A549 (cell line): ENCODE data around the gene PCDH18. TPM values are rescaled to one million over a fixed set of nuclear protein-coding genes. Genes with fewer than 3 reads are reported as not detected.

Experiments used
- ATAC-seq, 2 experiments: fragments of 200-7000 bp in 1 of 2; fragments of >200 bp in 1 of 2; cut with Nextera tagmentation in 1 of 2; cut with Tn5 transposase in 1 of 2; 3 replicates each; pipeline versions ENCODE4 v1.8.0 to v1.9.1; 2018 to 2020; ENCODE audit warnings: mild to moderate bottlenecking in 1 of 2, moderate library complexity in 1 of 2
- CTCF ChIA-PET: fragments of 300-600 bp; sonication (Branson Sonifier 250); formaldehyde crosslinking; extraction: SDS; loops from one replicate; lab custom pipeline; 2021; ENCODE audit warnings: antibody characterized with exemption, inconsistent platforms; lab: Yijun Ruan, JAX
- POLR2A ChIA-PET: fragments of 350-600 bp; formaldehyde crosslinking; extraction: SDS; loops from one replicate; lab custom pipeline; 2021; ENCODE audit warnings: antibody characterized with exemption, inconsistent platforms; lab: Yijun Ruan, JAX
- DNase-seq, 2 experiments: peaks; one replicate each; pipeline versions ENCODE4 v3.0.0 to v3.0.0-alpha.2; 2011 to 2016; ENCODE audit warnings: low read depth in 1 of 2, low spot score in 1 of 2
- FAIRE-seq: peaks from 2 replicates; lab custom pipeline; 2011; peaks lifted over from hg19 to GRCh38; lab: Jason Lieb, UNC
- H3K27ac ChIP-seq, 2 experiments: fragments of >200 bp; sonication (Bioruptor Twin); formaldehyde crosslinking; 3 replicates each; pipeline ENCODE4 v1.5.1; 2016 to 2017
- H3K4me1 ChIP-seq: fragments of >200 bp; sonication (Bioruptor Twin); formaldehyde crosslinking; 3 replicates; pipeline ENCODE4 v1.6.1; 2016
- H3K4me2 ChIP-seq: fragments of >200 bp; sonication (Bioruptor Twin); formaldehyde crosslinking; 3 replicates; pipeline ENCODE4 v1.6.1; 2016
- H3K4me3 ChIP-seq: fragments of >200 bp; sonication (Bioruptor Twin); formaldehyde crosslinking; 3 replicates; pipeline ENCODE4 v1.5.1; 2016
- H3K9me3 ChIP-seq: fragments of >200 bp; sonication (Bioruptor Twin); formaldehyde crosslinking; 3 replicates; pipeline ENCODE4 v1.6.1; 2016
- ATOH8 ChIP-seq: fragments of 250-450 bp; sonication (Bioruptor Pico); IDR thresholded peaks from 2 replicates; pipeline ENCODE4 v1.5.0; 2020; ENCODE audit warnings: low read depth, mild to moderate bottlenecking, moderate library complexity
- BCL3 ChIP-seq: fragments of >200 bp; sonication (Bioruptor Twin); formaldehyde crosslinking; IDR thresholded peaks from 3 replicates; pipeline ENCODE4 v1.6.1; 2016
- CHD4 ChIP-seq: fragments of 200-600 bp; sonication (generic); IDR thresholded peaks from 2 replicates; pipeline ENCODE4 v1.6.1; 2016; ENCODE audit warnings: antibody characterized with exemption, mild to moderate bottlenecking, borderline replicate concordance
- CTCF ChIP-seq: fragments of >200 bp; sonication (Bioruptor Twin); formaldehyde crosslinking; IDR thresholded peaks from 3 replicates; pipeline ENCODE4 v1.5.1; 2016
- E2F6 ChIP-seq: IDR thresholded peaks from 2 replicates; pipeline ENCODE4 v1.6.1; 2012; ENCODE audit warnings: low read depth, borderline replicate concordance
- EHMT2 ChIP-seq: fragments of 200-600 bp; sonication (generic); IDR thresholded peaks from 2 replicates; pipeline ENCODE4 v1.6.1; 2016; ENCODE audit warnings: antibody characterized with exemption, low read depth, mild to moderate bottlenecking, moderate library complexity
- ELK1 ChIP-seq: fragments of 150-350 bp; IDR thresholded peaks from 2 replicates; pipeline ENCODE4 v1.6.1; 2014; ENCODE audit warnings: low read depth, mild to moderate bottlenecking, low read length
- ESRRA ChIP-seq: fragments of 150-350 bp; IDR thresholded peaks from 2 replicates; pipeline ENCODE4 v1.6.1; 2014; ENCODE audit warnings: mild to moderate bottlenecking, low read length, borderline replicate concordance
- FOSB ChIP-seq: fragments of 250-450 bp; sonication (Bioruptor Pico); IDR thresholded peaks from 2 replicates; pipeline ENCODE4 v1.5.0; 2020; ENCODE audit warnings: mild to moderate bottlenecking, moderate library complexity
- HDAC2 ChIP-seq: fragments of 200-600 bp; sonication (generic); IDR thresholded peaks from 2 replicates; pipeline ENCODE4 v1.6.1; 2016
- HOXB13 ChIP-seq: fragments of 250-450 bp; sonication (Bioruptor Pico); IDR thresholded peaks from 2 replicates; pipeline ENCODE4 v1.5.0; 2020; ENCODE audit warnings: low read depth, mild to moderate bottlenecking, moderate library complexity
- JUN ChIP-seq, 2 experiments: fragments of >200 bp; sonication (Bioruptor Twin); formaldehyde crosslinking; IDR thresholded peaks; 2 replicates in 1 of 2; 3 replicates in 1 of 2; pipeline ENCODE4 v1.6.1; 2016 to 2017
- JUNB ChIP-seq: fragments of >200 bp; sonication (Bioruptor Twin); formaldehyde crosslinking; IDR thresholded peaks from 2 replicates; pipeline ENCODE4 v1.6.1; 2016
- KDM5A ChIP-seq: fragments of 200-600 bp; sonication (generic); IDR thresholded peaks from 2 replicates; pipeline ENCODE4 v1.6.1; 2016; ENCODE audit warnings: antibody characterized with exemption, mild to moderate bottlenecking
- MAZ ChIP-seq: fragments of 150-350 bp; IDR thresholded peaks from 2 replicates; pipeline ENCODE4 v1.6.1; 2014; ENCODE audit warnings: antibody characterized with exemption, low read depth, low read length, borderline replicate concordance
- NFE2L2 ChIP-seq: fragments of 150-350 bp; conservative IDR thresholded peaks from 2 replicates; pipeline ENCODE4 v1.6.1; 2014; ENCODE audit warnings: low read length
- NPAS2 ChIP-seq: fragments of 250-450 bp; sonication (Bioruptor Pico); IDR thresholded peaks from 2 replicates; pipeline ENCODE4 v1.8.0; 2022; ENCODE audit warnings: mild to moderate bottlenecking, moderate library complexity, borderline replicate concordance
- RARB ChIP-seq: fragments of 250-450 bp; sonication (Bioruptor Pico); IDR thresholded peaks from 2 replicates; pipeline ENCODE4 v1.8.0; 2021; ENCODE audit warnings: mild to moderate bottlenecking, moderate library complexity
- RCOR1 ChIP-seq: fragments of 150-350 bp; IDR thresholded peaks from 2 replicates; pipeline ENCODE4 v1.6.1; 2014; ENCODE audit warnings: antibody characterized with exemption, low read length, low read depth
- RNF2 ChIP-seq: fragments of 200-600 bp; sonication (generic); IDR thresholded peaks from 2 replicates; pipeline ENCODE4 v1.6.1; 2016; ENCODE audit warnings: low read depth, mild to moderate bottlenecking, antibody characterized with exemption, moderate library complexity, borderline replicate concordance
- WGBS: methylation state at CpG from one replicate; pipeline ENCODE4 v1.1.6; 2017; ENCODE audit errors: missing lambda C conversion rate; 5-methylcytosine and 5-hydroxymethylcytosine counted together
- polyA minus RNA-seq: library from RNA; depleted of rRNA, polyadenylated mRNA; stranded (reverse); fragments of >200 nt; gene quantifications from 2 replicates; pipeline ENCODE4 v1.2.3, GENCODE V29; 2011; rRNA and poly(A)+ RNA removed
- polyA plus RNA-seq, 4 experiments: library from polyadenylated mRNA; depleted of rRNA in 3 of 4; stranded (reverse); fragments of >200 nt; fragmentation: RNase III in 1 of 4; extraction: RNeasy Plus Mini Kit Qiagen cat#74134 plus additional on column Dnase treatment in 1 of 4; gene quantifications; 2 replicates in 3 of 4; 3 replicates in 1 of 4; pipeline ENCODE4 v1.2.3, GENCODE V29; 2011 to 2017

Gene PCDH18
- polyA plus RNA-seq (2011; rRNA removed), result 0.04 TPM in 1 of 2 replicates, not detected in the other
- polyA plus RNA-seq (2012; cell fraction: cytosol; rRNA removed), result under 0.01 TPM in 1 of 2 replicates, not detected in the other
- not detected in 2 replicates for polyA plus RNA-seq (2012; cell fraction: nucleus; rRNA removed)
- polyA plus RNA-seq (2017; fragmentation: RNase III; extraction: RNeasy Plus Mini Kit Qiagen cat#74134 plus additional on column Dnase treatment), result not detected in 3 replicates
- 0.04 and 0.24 TPM in 2 replicates for polyA minus RNA-seq

- DNase-seq, result no peak
- 13% methylated on average over 21 of the region's 28 CpGs for WGBS
- peak within 1 kb of the TSS; percentile 61 for H3K4me2 ChIP-seq
- no peak for FAIRE-seq
- H3K27ac ChIP-seq, result no peak within 1 kb of the TSS
- ChIA-PET CTCF (no interaction called here), POLR2A (no interaction called here)
- H3K4me1 ChIP-seq, result no peaks in the 10 kb centered on the region
- peak; percentile 43 to 60; a peak in 4 of 6 replicates for ATAC-seq
- TF ChIP-seq ESRRA, result no peak
- no peak for TF ChIP-seq E2F6
- no peak for TF ChIP-seq JUNB
- TF ChIP-seq CHD4, result no peak
- TF ChIP-seq EHMT2, result no peak
- TF ChIP-seq HOXB13 (CRISPR knock-in tag), result no peak
- TF ChIP-seq NFE2L2, result no peak
- TF ChIP-seq KDM5A, result no peak
- TF ChIP-seq RCOR1, result no peak
- TF ChIP-seq HDAC2, result no peak
- TF ChIP-seq JUN (IDR thresholded peaks at IDR 0.05), result no peak
- TF ChIP-seq NPAS2 (CRISPR knock-in tag), result no peak
- no peak for TF ChIP-seq ATOH8 (CRISPR knock-in tag)
- no peak for TF ChIP-seq ELK1
- no peak for TF ChIP-seq RARB (CRISPR knock-in tag)
- TF ChIP-seq FOSB (CRISPR knock-in tag), result no peak
- TF ChIP-seq, all 56 proteins: peak for 0
- Histone ChIP-seq H3K4me3 (peak within 1 kb of the TSS; percentile 24), H3K9me3 (no peaks in the 10 kb centered on the region)
Measured at GRCh38 chr4:137531986-137532868, at the start of gene PCDH18. TSS of gene PCDH18 (minus strand) at chr4:137532494. CDS start at chr4:137532088, 406 bp downstream.

- no peak for FAIRE-seq
- CTCF ChIA-PET, result no interaction called here
Measured at GRCh38 chr4:137576446-137576845, 44.2 kb upstream of the PCDH18 start.

More at GRCh38 chr4:137576446-137576845, 44.2 kb upstream of the PCDH18 start:
- 0% methylated on average over 1 of the region's 1 CpG for WGBS
- H3K4me2 ChIP-seq, result no peak overlapping the region
- H3K4me3 ChIP-seq, result no peak overlapping the region
- no peak for TF ChIP-seq BCL3
- no peak for TF ChIP-seq MAZ
- TF ChIP-seq E2F6, result no peak
- TF ChIP-seq CTCF, result no peak
- TF ChIP-seq RNF2, result no peak
- TF ChIP-seq ESRRA, result no peak
- no peak for ATAC-seq
- H3K4me1 ChIP-seq, result no peaks in the 10 kb centered on the region
- POLR2A ChIA-PET, result no interaction called here
- no peak overlapping the region for H3K27ac ChIP-seq
- no peak for DNase-seq
- no peaks in the 10 kb centered on the region for H3K9me3 ChIP-seq
